ENCODE data around the gene FAM117A. TPM values are rescaled to one million over a fixed set of nuclear protein-coding genes. Genes with fewer than 3 reads are reported as not detected.

The FAM117A gene
- total RNA-seq, 1 experiment from 2014 or later: 0.42 TPM

GRCh38 chr17:49715717-49716279 lies 48.1 kb downstream of the FAM117A start:
- no peak for DNase-seq (ENCODE audit: extremely low read depth, low read depth)

- no peak for DNase-seq (ENCODE audit: extremely low read depth, low read depth)
These were observed 48.7 kb downstream of the FAM117A start for GRCh38 chr17:49715216-49715615.

GRCh38 chr17:49708515-49709183 lies 55.3 kb downstream of the FAM117A start:
- no peak for DNase-seq (ENCODE audit: extremely low read depth, low read depth)

- DNase-seq (ENCODE audit: extremely low read depth, low read depth): peak; percentile 99
These were observed 56.1 kb downstream of the FAM117A start, which contains the start of gene SLC35B1 for GRCh38 chr17:49707608-49708514. TSS of gene SLC35B1 (minus strand) at chr17:49707964. CDS start at chr17:49707833, 131 bp downstream.

- DNase-seq (ENCODE audit: extremely low read depth, low read depth): no peak
These were observed 56.7 kb downstream of the FAM117A start for GRCh38 chr17:49707246-49707607.

- no peak for DNase-seq (ENCODE audit: extremely low read depth, low read depth)
These were observed 58.7 kb downstream of the FAM117A start for GRCh38 chr17:49705254-49705653.

- DNase-seq (ENCODE audit: extremely low read depth, low read depth): peak; percentile 26
These were observed 60.2 kb downstream of the FAM117A start for GRCh38 chr17:49703557-49704277.

- no peak for DNase-seq (ENCODE audit: extremely low read depth, low read depth)
These were observed 63.0 kb downstream of the FAM117A start for GRCh38 chr17:49700960-49701359.

GRCh38 chr17:49699966-49700575 lies 63.9 kb downstream of the FAM117A start:
- DNase-seq (ENCODE audit: extremely low read depth, low read depth): no peak

GRCh38 chr17:49698005-49698404 lies 65.9 kb downstream of the FAM117A start:
- DNase-seq (ENCODE audit: extremely low read depth, low read depth): no peak

GRCh38 chr17:49696233-49696761 lies 67.6 kb downstream of the FAM117A start:
- no peak for DNase-seq (ENCODE audit: extremely low read depth, low read depth)

GRCh38 chr17:49695698-49696232 lies 68.2 kb downstream of the FAM117A start:
- DNase-seq (ENCODE audit: extremely low read depth, low read depth): no peak

- DNase-seq (ENCODE audit: extremely low read depth, low read depth): peak; percentile 11
These were observed 68.9 kb downstream of the FAM117A start for GRCh38 chr17:49694847-49695697.

GRCh38 chr17:49692751-49693150 lies 71.2 kb downstream of the FAM117A start:
- no peak for DNase-seq (ENCODE audit: extremely low read depth, low read depth)

GRCh38 chr17:49691677-49692191 lies 72.2 kb downstream of the FAM117A start:
- DNase-seq (ENCODE audit: extremely low read depth, low read depth): no peak

- DNase-seq (ENCODE audit: extremely low read depth, low read depth): no peak
These were observed 72.8 kb downstream of the FAM117A start for GRCh38 chr17:49691086-49691676.

GRCh38 chr17:49690256-49690655 lies 73.7 kb downstream of the FAM117A start:
- no peak for DNase-seq (ENCODE audit: extremely low read depth, low read depth)

GRCh38 chr17:49688848-49689247 lies 75.1 kb downstream of the FAM117A start:
- no peak for DNase-seq (ENCODE audit: extremely low read depth, low read depth)

All from NCI-H460 (cell line).